IMR-90 (cell line): ENCODE results near the gene PLD3. TPM values are rescaled to one million over a fixed set of nuclear protein-coding genes. Genes with fewer than 3 reads are reported as not detected.

Experiments
- USF2 ChIP-seq: fragments of 150-350 bp; IDR thresholded peaks from 2 replicates; pipeline ENCODE4 v1.6.1; 2017; ENCODE audit warnings: mild to moderate bottlenecking, antibody characterized with exemption, low read length, low read depth
- polyA plus RNA-seq, 3 experiments: library from polyadenylated mRNA; depleted of rRNA; stranded (reverse); fragments of >200 nt; gene quantifications; 2 replicates each; pipeline ENCODE4 v1.2.3, GENCODE V29; 2012; ENCODE audit warnings: low replicate concordance in 1 of 3
- total RNA-seq: library from RNA; depleted of rRNA; stranded (reverse); fragments of >200 nt; gene quantifications from 2 replicates; pipeline ENCODE4 v1.2.3, GENCODE V29; 2012

Gene PLD3
- total and polyA plus RNA-seq, 2 of the 4 experiments (the other 2 are of a cell fraction): 117 to 665 TPM

- TF ChIP-seq USF2: no peak
Measured at GRCh38 chr19:40424637-40425449, 76.3 kb downstream of the PLD3 start (continued).
